ENCODE results near the gene MYOCOS.
"Not testable (repeated sequence)": the region's sequence is repeated elsewhere in the genome, so short reads cannot be mapped to it uniquely, and the experiment has no call there.

- TF ChIP-seq CTCF (conservative IDR thresholded peaks at IDR 0.05); ZFX (IDR thresholded peaks at IDR 0.05): not testable (repeated sequence)
Observed at GRCh38 chr1:171656206-171656605, 34.2 kb downstream of the MYOCOS start.

Data from C4-2B (cell line).